Suppressor macrophage treated with lipopolysaccharide for 1 hour (primary cell): ENCODE results near the gene ZACN.

Source experiments
- DNase-seq, 3 donors: peaks; one replicate each; pipeline ENCODE4 v3.0.0-alpha.2; 2020 to 2022

ZACN gene

GRCh38 chr17:76104140-76104895 is 25.3 kb downstream of the ZACN start:
- peak in 1 of 3 donors; percentile 30 for DNase-seq

DNA sequence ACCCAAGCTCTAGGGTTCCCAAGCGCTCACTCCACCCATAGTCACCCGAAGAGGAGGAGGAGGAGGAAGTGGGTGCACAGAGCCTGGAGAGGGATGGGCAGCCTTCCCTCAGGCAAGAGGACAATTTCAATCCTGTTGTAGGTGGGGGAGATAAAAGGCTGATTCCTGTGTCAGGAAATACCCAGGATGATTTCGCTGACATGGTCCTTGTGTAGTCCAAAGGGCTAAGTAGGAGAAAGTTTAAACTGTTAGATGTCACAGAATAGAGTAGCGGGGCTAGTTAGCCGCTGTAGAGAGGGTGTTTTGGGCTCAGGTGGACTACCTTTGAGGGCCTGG is 25.9 kb downstream of the ZACN start:
- peak in 1 of 3 donors; percentile 22 for DNase-seq

DNA sequence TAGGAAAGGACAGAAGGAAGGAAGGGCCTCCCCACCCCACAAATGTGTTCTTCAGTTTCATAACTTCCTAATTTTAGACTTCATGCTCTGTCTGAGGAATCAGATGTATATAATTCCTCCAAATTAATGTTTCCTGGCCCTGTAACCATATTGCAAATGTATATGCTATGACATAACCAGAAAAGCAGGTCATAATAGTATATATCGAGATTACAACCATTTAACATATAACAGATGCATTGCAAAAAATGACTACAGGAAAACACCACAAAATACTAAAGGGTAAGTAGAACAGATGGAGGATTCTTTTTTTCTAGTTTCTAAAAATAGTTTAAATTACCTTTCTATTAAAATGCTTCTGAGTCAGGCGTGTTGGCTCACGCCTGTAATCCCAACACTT is 27.7 kb downstream of the ZACN start:
- DNase-seq = no peak

GRCh38 chr17:76107509-76107908 is 28.5 kb downstream of the ZACN start:
- peak in 1 of 3 donors; percentile 24 for DNase-seq

GRCh38 chr17:76111956-76112355 is 33.0 kb downstream of the ZACN start:
- DNase-seq = no peak

GRCh38 chr17:76115138-76115754 is 36.3 kb downstream of the ZACN start:
- DNase-seq = no peak

GRCh38 chr17:76119409-76120371 is 40.7 kb downstream of the ZACN start:
- no peak for DNase-seq

DNA sequence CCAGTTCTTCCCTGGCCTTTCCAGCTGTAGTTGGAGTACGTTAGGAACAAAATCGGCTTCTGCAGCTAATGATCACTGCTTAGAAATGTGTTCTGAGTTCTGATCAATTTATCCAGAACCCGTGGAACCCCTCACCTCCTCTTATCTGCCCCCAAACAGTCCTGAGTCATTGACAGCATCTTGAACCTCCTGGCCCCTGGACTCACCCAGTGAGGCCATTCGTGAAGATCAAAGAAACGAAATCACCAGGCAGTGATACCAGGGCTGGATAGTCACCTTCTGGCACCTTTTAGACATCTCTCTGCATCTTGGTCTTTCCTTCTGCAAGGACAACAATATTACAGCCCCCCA is 41.7 kb downstream of the ZACN start:
- no peak for DNase-seq

DNA sequence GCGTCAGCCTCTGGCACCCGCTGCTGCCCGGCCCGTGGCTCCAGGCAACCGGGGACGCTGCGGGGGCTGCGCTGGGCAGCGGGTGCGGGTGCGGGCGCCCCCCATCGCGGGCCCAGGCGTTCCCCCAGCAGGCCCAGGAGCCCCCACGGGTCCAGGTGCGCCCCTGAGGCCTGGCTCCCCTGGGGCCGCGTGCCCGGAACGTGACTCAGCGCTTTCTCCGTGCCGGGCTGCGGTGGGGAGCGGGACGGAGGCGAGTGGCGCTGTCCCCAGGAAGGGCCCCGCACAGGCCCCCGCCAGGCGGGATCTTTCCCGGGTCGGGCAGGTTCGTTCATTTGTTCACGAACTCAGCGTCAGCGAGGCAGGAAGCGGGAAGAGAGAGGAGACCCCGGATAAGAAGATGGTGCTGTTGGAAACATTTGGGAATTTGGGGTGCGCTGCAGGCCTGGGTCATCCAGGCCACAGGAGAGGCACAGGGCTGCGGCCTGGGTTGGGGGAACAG is 43.0 kb downstream of the ZACN start:
- DNase-seq = peak in 1 of 3 donors; percentile 45

DNA sequence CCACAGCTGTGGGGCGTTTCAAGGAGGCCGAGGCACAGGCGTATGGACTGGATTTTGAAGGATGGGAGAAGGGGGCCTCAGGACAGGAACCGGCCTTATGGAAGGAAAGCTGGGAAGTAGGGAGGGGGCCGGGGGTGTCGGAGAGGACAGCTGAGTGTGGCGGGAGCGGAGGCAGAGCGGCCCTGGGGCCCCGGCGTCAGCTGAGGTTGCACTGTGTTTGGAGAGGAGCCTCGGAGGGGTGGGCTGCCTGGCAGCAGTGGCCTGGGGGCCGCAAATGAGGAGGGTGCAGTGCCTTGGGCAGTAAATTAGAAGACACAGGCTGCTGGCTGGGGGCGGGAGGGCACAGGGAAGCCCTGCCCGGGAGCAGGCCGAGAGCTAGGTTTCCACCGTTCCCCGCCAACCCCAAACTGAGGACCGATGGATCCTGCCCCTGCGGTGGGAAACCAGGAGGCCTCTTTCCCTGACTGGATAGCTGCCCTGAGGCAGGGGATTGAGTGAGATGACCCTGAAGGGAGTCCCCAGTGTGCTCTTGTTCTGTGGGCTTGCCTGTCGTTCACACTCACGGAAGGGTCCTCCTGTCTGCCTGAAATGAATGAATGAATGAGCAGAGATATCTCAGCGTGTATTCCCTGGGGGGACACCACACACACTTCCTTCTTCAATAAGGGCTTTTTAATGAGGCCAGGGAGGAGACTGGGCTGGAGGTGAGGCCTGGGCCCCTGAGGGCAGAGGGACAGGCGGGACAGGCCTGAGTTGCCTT is 43.6 kb downstream of the ZACN start:
- no peak for DNase-seq

GRCh38 chr17:76123191-76123499 is 44.2 kb downstream of the ZACN start:
- no peak for DNase-seq

DNA sequence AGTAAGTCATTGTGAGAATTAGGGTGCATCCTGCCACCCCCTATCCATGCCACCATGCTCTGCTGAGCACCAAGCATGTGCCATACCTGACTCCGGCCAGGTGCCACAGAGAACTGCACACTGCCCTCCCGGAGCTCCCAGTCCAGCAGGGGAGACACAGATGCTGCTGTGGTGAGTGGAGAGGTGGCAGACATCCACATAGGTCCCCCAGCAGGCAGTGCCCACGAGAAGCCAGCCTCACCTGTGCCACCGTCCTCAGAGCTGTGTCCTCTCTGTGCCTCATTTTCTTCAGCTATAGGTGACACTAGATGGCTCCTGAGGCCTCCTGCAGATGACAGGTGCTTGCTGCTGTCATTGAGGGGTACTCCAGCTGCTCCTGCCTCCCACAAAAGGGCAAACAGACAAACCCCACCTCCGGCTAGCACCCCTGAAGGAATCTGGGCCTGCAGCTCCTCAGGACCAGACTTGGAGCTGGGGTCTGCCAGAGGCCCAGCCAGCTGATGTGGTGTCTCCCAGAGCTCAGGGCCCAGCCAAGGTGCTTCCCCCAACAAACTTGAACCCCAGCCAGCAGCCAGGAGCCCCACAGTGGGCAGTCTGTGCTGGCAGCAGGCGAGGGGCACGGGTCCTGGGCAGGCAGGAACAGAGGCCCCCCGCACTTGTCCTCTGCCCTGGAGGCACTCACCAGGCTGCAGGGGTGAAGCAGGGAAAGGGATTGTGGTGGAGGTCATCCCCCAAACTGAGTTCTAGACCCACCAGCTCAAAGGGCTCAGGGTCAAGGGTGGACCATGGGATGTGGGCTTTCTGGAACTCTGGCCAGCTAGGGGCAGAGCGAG is 45.0 kb downstream of the ZACN start:
- DNase-seq = no peak

DNA sequence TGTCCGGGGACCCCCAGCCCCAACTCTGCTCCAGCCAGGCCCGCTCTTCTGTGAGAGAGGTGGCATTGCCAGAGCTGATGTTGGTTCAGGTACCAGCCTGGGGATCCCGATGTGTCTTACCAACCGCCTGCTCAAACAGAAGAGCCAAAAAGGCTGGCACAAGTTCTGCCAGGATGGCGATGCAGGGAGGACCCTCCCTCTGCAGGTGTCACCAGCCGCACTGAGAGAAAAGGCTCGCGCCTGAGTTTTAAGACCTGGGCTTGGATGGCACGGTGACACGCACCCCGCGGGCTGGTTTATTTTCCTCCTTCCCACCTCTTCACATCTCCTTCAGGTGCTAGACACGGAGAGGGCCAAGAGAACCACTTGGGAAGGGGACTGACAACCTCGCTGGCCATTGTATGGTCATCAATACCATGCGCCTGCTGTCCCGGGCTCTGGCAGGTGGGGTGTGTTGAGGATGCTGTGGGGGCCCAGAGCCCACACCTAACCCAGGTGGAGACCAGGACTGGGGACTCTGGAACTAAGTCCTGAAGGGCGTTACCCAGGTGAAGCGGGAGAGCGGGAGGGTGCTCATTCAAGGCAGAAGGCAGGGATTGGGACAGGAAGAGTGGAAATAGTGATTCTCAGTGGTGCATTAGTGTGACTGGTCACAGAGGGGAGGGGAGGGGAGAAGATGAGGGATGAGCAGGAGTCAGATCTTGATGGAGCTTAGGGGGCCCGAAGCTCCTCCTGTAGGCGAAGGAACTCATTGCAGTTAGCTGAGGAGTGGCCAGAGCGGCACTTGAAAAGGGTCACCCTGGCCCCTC is 45.8 kb downstream of the ZACN start:
- DNase-seq = no peak

- no peak for DNase-seq
Measured at GRCh38 chr17:76125391-76125675, 46.4 kb downstream of the ZACN start.

DNA sequence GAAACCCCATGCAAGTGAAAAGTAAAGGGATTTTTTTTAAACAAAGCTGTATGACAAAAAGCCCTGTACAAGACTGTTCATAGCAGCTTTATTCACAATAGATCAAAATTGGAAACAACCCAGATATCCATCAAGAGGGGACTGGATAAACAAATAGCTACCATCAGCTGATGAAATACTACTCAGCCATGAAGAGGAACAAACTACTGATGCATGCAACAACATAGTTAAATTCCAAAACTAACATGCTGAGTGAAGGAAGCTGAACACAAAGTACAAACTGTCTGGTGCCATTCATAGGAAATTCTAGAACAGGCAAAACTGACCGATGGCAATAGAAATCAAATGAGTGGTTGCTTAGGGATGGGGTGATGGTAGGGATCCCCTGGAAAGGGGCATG is 46.9 kb downstream of the ZACN start:
- DNase-seq = no peak

- DNase-seq = no peak
Measured at GRCh38 chr17:76130473-76130872, 51.5 kb downstream of the ZACN start.

GRCh38 chr17:76131051-76131691 is 52.2 kb downstream of the ZACN start:
- no peak for DNase-seq

DNA sequence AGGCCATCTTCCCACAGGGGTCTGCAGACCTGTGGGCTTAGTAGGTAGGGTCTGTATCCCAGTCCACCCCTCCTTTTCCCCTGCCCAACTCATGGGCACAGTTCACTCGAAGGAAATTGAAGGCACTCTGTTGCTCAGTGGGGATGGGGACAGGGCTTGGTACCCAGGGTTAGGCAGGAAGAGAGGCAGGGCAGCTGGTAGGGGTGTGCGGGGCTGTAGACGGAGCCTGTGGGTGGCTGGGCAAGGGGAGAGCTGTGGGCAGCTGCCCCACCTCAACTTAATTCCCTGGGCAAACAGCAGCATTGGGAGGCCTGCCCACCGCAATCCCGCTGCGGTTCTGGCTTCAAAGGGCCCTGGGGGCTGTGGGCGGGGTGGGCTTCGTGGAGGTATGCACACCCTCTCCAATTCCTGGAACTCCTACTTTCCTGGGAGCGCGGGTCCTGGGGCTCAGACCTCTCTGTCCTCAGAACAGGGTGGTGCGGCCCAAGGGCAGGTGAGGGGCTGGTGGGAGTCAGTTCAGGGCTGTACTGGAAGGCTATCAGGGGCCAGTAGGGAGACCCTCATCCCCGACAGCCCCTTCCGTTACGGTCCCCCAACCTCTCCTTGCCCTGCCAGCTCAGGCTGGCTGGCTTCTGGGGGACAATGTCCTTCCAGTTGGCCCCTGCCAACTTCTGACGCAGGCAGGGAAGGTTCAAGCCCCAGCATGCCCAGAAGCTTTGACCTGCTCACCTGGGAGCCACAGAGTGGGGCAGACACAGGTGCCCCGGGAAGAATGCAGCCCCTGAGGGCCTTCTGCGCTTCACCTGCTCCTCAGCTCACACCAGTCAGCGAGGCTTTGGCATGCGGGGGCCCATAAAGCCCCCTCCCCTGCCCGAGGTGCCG is 53.0 kb downstream of the ZACN start:
- no peak for DNase-seq
